OCI-LY7 (cell line): ENCODE data around the gene TRMU.

Source experiments
- CTCF ChIP-seq: fragments of 200-600 bp; sonication (generic); conservative IDR thresholded peaks from 2 replicates; pipeline ENCODE4 v1.5.1; 2014; ENCODE audit warnings: mild to moderate bottlenecking, antibody characterized with exemption, low read length, moderate library complexity, mixed read lengths
- EZH2phosphoT487 ChIP-seq: fragments of 200-600 bp; sonication (generic); IDR thresholded peaks from 2 replicates; pipeline ENCODE4 v1.6.1; 2018; ENCODE audit warnings: low read depth, borderline replicate concordance, mild to moderate bottlenecking, mixed run types, antibody characterized with exemption, low read length, moderate library complexity, mixed read lengths

DNA sequence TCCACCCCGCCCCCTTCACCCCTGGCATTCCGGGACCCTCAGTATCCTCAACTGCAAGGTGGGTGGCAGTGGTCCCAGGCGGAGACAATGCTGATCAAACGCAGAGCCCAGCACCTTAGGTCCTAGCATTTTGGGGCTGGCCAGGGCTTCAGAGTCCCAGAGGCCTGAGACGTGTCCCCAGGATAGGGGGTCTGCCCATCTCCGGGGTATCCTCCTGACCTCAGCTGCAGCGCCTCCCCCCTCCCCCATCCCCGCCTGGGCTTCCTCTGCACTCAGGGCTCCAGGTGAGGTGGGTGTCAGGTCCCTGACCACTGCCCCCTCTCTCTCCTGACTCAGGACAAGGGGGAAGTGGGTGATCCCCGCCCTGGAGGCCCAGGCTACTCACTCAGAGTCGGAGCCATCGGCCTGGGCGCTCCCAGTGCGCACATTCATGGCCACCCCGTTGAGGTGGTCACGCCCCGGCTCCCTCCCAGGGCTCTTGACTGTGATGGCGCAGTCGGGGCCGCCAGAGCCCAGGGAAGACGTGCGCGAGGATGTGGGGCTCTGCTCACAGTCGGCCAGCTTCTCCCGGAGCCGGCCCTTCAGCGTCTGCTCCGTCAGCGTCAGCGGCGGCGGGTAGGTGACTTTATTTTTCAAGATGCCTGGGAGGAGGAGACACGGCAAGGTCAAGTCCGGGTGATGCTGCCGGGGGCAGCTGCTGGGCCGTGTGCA is 28.3 kb downstream of the TRMU start:
- TF ChIP-seq CTCF (no peak), EZH2phosphoT487 (no peak)
